ENCODE measurements around the gene ADGRG4.
"Not testable (repeated sequence)": the region's sequence is repeated elsewhere in the genome, so short reads cannot be mapped to it uniquely, and the experiment has no call there.

Gene ADGRG4

GRCh38 chrX:136300721-136301120 is at the start of gene ADGRG4:
Gene ADGRG4, plus strand, starts transcription at chrX:136300963. Its CDS starts 7,815 bp downstream, at chrX:136308778.
- not testable (repeated sequence) for DNase-seq

GRCh38 chrX:136251041-136251991 is 49.4 kb upstream of the ADGRG4 start, which contains the start of gene MAP7D3:
Gene MAP7D3, minus strand, starts transcription at chrX:136251400. Its CDS starts 42 bp downstream, at chrX:136251358.
- DNase-seq = peak; percentile 75

GRCh38 chrX:136255541-136255940 is 45.2 kb upstream of the ADGRG4 start:
- no peak for DNase-seq

- no peak for DNase-seq
These were observed 44.7 kb upstream of the ADGRG4 start for GRCh38 chrX:136256026-136256425.

- no peak for DNase-seq
These were observed 41.8 kb upstream of the ADGRG4 start for GRCh38 chrX:136258951-136259350.

GRCh38 chrX:136259543-136259942 is 41.2 kb upstream of the ADGRG4 start:
- peak; percentile 5 for DNase-seq

GRCh38 chrX:136260776-136261175 is 40.0 kb upstream of the ADGRG4 start:
- no peak for DNase-seq

GRCh38 chrX:136261321-136261720 is 39.4 kb upstream of the ADGRG4 start:
- DNase-seq = no peak

GRCh38 chrX:136262243-136262642 is 38.5 kb upstream of the ADGRG4 start:
- no peak for DNase-seq

- DNase-seq = no peak
These were observed 37.9 kb upstream of the ADGRG4 start for GRCh38 chrX:136262812-136263315.

- DNase-seq = no peak
These were observed 33.9 kb upstream of the ADGRG4 start for GRCh38 chrX:136266828-136267227.

- DNase-seq = peak; percentile 54
These were observed 32.4 kb upstream of the ADGRG4 start for GRCh38 chrX:136268051-136269048.

GRCh38 chrX:136269921-136270320 is 30.8 kb upstream of the ADGRG4 start:
- no peak for DNase-seq

GRCh38 chrX:136271300-136271699 is 29.5 kb upstream of the ADGRG4 start:
- no peak for DNase-seq

GRCh38 chrX:136272325-136272724 is 28.4 kb upstream of the ADGRG4 start:
- no peak for DNase-seq

GRCh38 chrX:136273986-136274385 is 26.8 kb upstream of the ADGRG4 start:
- no peak for DNase-seq

GRCh38 chrX:136275553-136275952 is 25.2 kb upstream of the ADGRG4 start:
- no peak for DNase-seq

GRCh38 chrX:136286375-136286774 is 14.4 kb upstream of the ADGRG4 start:
- DNase-seq = not testable (repeated sequence)

GRCh38 chrX:136291824-136292223 is 8.9 kb upstream of the ADGRG4 start:
- DNase-seq = no peak

GRCh38 chrX:136292656-136293055 is 8.1 kb upstream of the ADGRG4 start:
- no peak for DNase-seq

- no peak for DNase-seq
These were observed 5.4 kb upstream of the ADGRG4 start for GRCh38 chrX:136295380-136295779.

GRCh38 chrX:136303041-136303440 is 2.3 kb downstream of the ADGRG4 start:
- DNase-seq = no peak

GRCh38 chrX:136304493-136304892 is 3.7 kb downstream of the ADGRG4 start:
- DNase-seq = no peak
